NCI-H82 treated with DMSO at 0.1 percent for 48 hours (cell line): ENCODE data around the gene UQCR11.

Source experiments
- DNase-seq: peaks from one replicate; lab custom pipeline; 2025; ENCODE audit not compliant: unreplicated experiment; lab: John Stamatoyannopoulos, UW

Gene UQCR11

DNA sequence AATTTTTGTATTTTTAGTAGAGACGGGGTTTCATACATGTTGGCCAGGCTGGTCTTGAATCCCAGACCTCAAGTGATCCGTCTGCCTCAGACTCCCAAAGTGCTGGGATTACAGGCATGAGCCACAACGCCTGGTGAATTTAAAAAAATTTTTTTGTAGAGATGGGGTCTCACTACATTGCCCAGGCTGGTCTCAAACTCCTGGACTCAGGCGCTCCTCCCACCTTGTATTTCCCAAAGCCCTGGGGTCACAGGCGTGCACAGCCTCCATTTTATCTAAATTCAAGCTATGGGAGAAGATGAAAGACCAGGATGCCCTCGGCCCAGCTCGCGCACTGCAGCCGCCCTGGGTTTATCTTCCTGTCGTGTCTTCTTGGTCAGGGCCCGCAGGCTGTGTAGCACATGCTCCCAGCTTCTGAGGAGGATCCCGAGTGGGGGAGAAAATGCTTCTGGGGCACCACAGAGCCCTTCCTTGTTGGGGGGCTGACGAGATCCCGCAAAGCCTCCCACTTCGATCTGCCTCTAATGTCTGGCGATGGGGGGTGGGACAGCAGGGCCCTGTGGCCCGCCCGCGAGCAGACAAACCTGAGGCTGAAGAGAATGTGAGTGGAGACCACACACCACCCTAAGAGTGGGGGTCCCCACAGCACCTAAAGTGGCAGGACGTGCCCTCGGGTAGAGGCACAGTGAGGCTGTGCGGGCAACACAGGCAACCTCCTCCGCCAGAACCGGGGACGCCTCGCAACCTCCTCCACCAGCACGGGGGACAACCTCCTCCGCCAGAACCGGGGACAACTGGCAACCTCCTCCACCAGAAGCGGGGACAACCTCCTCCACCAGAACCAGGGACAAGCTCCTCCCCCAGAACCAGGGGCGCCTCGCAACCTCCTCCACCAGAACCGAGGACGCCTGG is 31.3 kb upstream of the UQCR11 start:
- DNase-seq: no peak

DNA sequence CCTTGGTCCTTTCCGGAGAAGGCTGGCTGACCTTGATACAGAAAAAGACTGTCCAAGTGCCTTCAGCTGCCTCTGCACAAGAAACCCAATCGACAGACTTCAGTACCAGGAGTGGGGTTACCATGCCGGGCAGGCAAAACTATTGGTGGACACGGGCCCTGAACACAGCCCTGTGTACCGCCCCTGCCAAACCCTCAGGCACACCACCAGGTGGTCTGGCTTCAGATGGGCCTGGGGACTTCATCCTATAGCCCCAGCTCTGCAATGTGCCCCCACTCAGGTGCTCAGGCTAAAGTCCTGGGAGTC is 29.6 kb upstream of the UQCR11 start:
- DNase-seq: no peak

DNA sequence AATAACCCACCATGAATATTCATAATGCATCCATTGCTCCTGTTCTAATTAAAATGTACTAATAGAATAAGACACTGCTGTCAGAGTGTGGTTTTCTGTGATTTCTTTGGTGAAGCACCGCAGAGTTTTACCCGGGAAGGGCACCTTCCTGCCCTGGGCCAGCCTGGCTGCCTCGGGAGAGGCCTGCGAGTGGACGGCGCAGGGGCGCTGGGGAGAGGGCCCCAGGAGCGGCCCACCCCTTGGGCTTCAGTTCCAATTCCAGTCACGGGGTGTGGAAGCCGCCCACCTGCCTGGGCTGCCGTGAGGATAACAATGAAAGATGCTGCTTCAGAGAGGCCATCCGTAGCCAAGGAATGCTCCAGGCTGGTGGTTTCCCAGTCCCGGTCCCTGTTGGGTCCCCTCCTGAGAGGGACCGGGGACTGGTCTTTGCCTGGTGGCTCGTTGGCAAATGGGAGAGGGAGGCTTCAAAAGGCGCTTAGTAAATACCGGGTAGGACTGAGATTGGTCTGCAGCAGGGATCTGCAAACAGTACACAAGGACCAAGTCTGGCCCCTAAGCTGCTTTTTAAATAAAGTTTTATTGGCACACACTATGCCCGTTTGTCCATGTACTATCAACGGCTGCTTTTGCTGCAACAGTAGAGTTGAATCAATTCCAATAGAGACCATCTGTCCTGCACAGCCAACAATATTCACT is 29.1 kb upstream of the UQCR11 start:
- no peak for DNase-seq

DNA sequence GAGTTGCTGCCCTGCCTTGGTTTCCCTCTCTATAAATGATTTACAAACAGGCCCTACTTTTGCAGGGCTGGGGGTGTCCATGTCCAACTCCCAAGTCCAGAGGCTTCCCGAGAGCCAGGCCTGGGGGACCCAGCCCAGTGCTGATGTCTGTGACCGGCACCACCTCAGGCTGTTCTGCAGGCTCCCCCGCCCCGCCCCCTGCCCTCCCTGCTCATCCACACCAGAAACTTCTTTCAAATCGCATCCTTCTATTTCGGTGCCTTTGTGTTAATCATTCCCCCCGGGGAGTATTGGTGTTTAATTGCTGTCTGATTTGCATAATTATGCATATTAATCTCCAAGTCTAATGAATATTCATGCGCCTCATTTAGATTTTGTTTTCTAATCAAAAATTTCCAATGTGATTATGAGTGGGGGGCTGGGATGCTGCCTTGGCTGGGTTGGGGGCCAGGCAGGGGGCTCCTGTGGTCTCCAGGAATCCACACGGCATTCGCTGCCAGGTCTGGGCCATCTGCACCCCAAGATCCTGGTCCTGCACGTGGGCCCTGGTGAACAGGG is 28.1 kb upstream of the UQCR11 start:
- DNase-seq: no peak

DNA sequence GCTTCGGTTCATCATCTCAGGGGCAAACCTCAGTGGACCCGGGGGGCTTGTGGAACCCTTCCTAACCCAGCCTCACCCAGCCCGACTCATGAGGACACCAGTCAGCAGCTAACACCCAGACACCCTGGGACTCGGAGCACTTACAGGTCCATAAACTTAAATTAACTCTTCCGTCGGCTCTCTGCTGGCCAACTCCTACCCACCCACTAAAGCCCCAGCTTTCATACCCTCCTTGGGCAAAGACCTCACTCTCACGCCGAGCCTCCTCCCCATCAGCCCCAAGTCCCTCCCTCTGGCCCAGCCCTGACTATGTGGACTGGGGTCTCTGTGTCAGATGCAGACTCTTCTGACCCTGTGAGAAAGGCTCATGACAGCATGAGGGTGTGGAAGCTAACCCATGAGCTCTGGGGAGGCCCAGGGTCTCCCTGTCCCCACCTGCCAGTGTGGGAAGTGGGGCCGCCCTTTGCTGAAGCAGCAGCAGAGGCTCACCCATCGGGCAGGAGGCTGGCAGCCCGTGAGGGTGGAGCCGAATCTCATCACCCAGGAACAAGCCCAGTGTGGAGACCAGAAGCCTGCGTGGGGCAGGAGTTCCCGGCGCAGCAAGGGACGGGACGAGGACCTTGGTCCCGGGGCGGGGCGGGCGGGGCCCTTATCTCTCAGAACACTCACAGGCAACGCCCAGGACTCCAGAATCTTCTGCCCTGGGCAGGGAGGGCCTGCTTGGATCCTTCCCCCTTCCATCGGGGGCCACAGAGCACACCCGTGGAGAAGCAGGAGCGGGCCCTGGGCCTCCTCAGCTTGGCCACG is 27.4 kb upstream of the UQCR11 start:
- no peak for DNase-seq

DNA sequence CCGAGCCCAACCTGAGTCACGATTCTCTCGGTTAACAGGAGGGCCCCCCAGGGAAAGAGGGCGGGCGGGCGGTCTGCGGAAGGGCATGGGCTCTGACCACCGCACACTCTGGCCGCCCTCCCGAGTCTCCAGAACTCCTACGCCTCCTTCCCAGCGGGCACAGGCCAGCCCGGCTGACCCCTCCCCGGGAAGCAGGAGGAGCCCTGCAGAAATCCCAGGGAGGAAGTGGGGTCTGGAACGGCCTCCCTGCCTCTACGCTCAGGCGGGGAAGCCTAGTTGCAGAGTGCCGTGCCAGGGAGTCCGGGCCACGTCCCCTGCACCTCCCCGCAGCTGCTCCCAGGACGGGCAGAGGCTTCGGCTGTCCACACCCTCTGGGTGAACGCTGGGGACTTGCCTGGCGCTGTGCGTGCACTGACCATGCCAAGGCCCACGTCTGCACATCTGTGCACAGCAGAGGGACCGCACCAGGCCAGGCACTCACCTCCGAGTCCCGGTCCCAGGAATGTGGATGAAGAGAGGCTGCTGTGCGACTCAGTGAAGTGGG is 26.4 kb upstream of the UQCR11 start:
- DNase-seq: no peak

DNA sequence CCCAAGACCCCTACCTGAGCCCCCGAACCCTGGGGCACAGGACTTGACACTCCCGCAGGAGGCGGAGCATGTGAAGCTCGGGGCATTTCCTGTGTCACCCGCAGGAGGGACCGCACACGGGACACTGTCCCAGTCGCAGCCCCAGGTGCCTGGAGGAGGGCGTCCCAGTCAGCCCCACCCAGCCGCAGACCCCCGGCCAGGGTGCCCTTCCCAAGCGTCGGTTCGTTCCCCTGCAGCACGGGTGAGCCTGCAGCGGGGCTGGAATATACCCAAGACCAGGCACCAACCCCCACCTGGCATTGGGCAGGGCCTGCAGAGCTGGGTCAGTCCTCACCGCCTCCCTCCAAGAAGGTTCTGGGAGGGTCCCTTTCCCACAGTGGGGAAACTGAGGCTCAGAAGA is 25.5 kb upstream of the UQCR11 start:
- no peak for DNase-seq

DNA sequence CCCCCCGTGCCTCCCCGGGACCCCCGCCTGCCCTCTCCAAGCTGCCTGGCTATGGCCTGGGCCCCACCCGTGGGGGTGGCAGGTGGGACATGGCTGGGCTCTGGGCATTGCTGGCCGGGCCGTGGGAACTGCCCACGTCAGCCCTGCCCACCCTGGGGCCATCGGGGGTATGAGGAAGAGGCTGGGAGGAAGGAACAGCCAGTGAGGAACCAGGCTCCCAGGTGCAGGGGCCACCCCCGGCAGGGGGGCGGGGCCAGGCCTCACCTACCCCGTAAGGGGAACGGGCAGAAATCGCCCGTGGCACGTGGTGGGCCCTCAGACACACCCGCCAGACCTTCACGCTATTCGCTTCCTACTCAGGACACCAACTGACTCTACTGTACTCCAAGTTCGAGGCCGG is 24.8 kb upstream of the UQCR11 start:
- DNase-seq: no peak

DNA sequence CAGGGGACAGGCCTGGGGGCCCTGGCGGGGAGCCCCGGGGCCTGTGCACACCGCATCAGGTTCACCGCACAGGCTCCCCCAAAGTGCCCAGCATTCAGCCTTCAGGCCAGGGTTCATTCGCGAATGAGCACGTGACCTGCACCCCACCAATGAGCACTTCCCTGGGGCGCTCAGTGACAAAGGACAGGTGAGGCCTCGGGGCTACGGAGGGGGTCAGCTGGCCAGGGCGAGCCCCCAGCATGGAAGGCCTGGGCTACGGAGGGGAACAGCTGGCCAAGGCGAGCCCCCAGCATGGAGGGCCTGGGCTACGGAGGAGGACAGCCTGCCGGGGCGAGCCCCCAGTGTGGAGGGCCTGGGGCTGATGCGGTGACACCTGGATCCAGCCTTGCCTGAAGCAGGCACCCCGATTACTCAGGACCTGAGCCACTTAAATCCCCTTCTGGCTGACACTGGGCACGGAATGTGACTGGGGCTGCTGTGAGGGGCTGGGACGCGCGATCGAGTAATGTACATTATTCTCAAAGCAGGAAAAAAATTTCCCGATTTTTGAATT is 24.1 kb upstream of the UQCR11 start:
- DNase-seq: no peak

DNA sequence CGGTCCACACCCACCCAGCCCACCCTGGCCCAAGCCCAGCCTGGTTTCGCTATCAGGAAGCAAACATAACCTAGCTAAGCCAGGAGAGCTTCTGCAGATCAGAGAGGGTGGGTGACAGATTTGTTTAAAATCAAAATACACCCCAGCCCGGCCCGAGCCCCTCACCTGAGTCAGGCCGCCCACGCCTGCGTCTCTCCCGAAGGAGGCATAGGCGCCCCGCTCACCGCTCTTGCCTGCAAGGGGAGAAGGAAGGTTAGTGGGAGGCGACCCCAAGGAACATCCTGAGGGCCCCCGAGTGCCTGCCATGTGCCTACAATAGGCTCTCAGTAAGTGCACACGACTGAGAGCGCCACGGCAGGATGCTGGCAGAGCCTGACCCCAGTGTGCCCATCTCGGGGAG is 21.9 kb upstream of the UQCR11 start:
- DNase-seq: no peak

DNA sequence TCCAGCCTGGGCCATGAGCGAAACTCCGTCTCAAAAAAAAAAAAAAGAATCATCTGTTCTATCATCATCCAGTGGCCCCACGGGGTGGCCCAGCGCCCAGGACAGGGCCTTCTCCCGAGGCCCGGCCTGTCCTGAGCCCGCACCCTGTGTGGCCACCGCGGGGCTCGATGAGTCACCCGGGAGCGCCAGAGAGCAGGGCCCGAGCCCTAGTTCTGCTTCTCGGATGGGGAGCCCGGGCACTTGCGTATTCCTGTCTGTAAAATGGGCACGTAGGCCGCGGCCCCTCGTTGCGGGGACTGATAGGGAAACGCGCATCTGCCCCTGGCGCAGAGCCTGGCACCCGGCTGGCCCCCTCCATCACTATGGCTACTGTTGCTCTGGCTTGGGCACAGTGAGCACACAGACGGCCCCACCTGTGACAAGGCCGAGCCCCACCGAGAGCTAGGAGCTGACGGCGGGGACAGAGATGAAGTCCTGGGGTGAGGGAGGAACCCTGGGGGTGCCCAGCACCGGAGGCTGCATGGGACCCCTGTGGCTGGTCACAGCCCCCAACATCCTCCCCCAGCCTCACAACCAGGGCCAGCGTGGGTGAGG is 21.3 kb upstream of the UQCR11 start:
- DNase-seq: no peak

DNA sequence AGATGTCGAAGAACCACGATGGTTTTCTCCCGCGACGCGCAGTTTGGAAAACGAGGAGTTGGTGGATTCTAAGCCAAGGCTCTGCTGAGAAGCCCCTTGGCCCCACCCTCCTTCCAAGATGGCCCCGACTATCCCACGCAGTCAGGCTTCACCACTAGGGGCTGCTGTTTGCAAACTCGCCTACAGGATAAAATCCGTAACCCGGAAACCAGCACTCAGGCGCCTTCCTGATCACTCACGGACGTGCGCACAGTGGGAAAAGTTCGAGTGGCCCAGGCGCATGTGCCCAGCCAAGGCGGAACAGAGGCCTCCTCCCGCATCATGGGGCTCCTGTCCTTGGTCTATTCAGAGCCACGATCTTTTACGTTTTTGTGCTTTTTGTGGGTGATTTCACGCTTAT is 19.2 kb upstream of the UQCR11 start:
- DNase-seq: no peak

DNA sequence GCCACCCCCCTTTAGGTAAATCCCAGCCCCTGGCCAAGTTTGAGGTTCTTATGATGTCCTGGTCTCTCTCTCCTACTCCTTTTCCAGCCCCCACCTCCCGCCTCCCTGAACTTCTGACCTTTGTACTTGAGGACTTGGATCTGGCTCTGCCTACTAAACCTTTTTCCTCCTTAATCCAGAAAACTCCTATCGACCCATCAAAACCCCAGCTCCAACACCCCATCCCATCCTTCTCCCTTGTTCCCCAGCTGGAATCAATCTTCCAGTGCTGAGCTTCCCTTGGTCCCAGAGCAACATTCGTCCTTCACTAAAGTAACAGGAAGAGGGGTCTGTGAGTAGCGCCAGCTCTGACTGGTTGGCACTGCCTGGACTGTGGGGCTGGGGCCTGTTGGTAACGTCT is 17.3 kb upstream of the UQCR11 start:
- DNase-seq: no peak

DNA sequence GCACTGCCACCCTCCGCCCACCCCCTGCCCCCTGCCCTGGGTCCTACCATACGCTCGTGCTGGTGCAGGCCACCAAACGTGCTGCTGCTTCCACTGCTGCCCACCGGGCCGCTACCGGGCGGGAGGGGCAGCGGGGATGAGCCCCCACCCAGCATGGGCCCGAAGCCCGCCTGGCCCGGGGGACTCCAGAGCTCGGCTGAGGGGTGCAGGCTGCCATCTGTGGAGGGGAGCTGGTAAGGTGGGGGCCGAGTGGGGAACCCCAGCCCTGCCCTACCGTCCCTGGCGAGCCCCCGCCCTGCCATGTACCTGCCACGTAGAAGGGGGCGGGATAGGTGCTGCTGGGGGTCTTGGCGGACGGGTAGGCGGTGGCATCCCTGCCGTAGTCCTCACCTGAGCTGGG is 16.7 kb upstream of the UQCR11 start:
- DNase-seq: no peak

DNA sequence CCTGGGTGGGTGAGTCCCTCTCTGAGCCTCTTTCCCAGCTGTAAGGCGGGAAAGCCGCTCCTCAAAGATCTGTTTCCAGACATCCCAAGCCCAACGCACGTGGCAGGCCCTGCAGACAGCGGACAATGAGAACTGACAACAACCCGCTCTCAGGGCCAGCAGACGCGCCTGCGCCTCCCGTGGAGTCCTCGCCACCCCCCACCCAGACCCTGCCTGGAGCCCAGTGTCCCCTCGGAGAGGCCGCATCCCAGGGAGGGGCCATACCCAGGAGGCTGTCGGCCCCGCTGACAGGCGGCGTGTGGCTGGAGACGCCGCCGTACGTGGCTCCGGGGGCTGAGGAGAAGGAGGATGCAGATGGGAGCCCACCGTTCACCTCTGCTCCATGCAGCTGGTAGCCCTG is 16.3 kb upstream of the UQCR11 start:
- no peak for DNase-seq

DNA sequence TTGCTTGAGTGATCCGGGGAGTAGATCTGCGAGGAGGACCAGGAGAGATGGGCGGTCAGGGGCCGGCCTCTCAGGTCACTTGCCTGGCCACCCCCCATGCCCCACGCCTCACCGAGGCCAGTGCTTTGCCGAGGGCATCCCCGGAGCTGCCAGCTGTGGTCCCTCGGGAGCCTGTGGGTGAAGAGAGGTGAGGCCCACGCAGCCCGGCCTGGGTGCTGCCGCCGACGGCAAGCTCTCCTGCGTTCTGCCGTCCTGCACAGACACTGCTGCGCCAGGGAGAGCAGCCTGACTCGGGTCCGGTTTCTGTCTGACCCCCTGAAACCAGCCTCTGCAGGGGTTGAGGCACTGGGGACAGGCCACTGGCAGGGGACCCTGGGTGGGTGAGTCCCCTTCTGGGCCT is 15.8 kb upstream of the UQCR11 start:
- DNase-seq: no peak

DNA sequence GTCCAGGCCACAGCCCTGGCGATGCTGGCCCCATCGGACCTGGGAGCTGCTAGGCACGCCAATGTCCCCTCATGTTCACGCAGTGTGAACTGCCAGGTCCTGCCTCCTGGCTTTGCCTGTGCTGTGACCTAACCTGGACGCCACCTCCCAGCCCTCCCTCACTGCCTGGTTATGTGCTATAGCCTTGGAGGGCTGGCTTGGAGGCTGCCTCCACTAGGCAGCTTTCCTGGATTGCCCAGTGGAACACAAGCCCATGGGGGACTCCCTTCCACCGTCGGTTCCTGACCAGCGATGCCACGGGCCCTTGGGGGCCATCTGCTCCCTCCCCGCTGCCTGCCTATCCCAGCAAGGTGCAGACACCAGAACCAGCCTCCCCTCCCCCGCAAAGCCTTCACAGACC is 15.2 kb upstream of the UQCR11 start:
- no peak for DNase-seq

DNA sequence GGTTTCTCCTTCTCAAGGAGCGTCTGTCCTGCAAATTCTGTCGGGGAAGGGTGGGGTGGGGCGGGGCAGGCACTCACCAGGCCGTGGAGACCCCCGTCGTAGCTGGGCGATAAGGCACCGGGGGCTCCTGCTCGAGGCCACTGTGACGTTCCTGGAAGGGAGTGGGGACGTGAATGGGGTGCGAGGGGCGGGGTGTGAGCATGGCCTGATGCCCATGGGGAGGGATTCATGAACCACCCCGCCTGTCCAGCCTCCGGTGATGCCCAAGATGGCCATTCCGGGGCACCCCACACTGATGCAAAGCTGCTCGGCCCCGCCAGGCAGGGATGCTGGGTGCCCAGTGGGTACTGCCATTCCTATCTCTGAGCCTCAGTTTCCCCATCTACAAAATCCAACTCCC is 14.4 kb upstream of the UQCR11 start:
- DNase-seq: no peak

DNA sequence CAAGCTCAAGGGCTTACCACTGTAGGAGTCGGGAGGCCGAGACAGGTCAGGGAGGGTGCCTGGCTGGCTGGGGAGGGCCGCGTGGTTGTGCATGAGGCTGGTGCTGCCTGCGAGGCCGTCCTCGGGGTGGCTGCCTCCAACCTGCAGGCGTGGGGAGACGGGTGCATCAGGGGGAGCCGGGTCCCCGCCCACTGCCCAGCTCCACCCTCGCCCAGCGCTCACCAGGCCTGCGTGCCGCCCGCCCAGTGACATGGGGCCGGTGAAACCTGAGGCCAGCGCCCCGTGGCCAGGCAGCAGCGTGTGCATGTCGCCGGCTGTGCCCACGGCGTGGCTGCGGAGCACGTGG is 13.8 kb upstream of the UQCR11 start:
- DNase-seq: no peak

DNA sequence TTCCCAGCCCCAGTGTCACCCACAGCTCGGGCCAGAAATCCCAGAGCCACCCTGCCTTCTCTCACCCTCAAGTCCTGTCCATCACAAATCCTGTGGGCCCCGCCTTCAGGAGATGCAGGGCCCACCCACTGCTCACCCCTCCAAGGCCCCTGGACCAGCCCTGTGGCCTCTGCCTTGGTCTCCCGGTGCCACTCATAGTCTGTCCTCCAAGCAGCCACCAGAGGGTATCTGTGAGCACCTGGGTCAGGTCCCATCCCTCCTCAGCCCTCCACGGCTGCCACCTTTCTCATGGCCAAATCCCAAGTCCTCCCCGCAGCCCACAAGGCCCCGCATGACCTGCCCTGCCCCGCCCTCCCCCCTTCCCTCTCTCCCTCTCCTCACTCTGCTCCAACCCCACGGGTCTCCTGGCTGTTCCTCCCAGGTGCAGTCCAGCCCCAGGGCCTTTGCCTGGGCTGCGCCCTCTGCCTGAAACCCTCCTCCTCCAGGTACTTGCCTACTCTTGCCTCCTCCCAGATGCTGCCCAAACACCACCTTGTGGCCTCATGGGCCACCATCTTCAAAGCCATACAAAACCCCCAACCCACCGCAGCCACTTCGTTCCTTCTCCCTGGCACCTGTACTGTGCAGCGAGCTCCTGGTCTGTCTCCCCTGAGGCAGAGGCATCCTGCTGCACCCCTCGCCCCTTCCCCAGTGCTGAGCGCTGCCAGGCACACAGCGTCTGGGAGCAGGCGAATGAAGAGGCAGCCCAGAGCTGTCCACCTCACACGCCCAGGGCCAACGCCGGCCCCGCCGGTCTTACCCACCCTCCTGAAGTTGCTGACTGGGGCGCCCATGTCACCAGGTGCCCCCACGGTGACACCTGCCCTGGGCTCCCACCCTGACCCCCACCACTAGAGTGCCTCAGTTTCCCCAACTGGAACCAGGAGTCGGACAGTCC is 13.2 kb upstream of the UQCR11 start:
- no peak for DNase-seq
